Lung (tissue), 12 donors: ENCODE data around the gene LPIN2. TPM values are rescaled to one million over a fixed set of nuclear protein-coding genes. Genes with fewer than 3 reads are reported as not detected.
A peak's percentile ranks its signal among the peaks of the same experiment; 100 is the strongest.

Experiments used
- ATAC-seq: fragments of 200-7000 bp; cut with Tn5 transposase; one replicate; pipeline ENCODE4 v1.9.1; 2020; ENCODE audit warnings: moderate number of reproducible peaks; ENCODE audit not compliant: insufficient read depth, low FRiP score
- DNase-seq, 3 donors: peaks; one replicate each; pipeline ENCODE4 v3.0.0-alpha.2; 2013 to 2017
- H3K27ac ChIP-seq, 2 donors: one replicate each; pipeline ENCODE4 v1.5.1; 2013; ENCODE audit warnings: mild to moderate bottlenecking in 2 of 2, moderate library complexity in 2 of 2, control low read depth in 1 of 2, inconsistent platforms in 1 of 2, low read depth in 1 of 2, low read length in 1 of 2
- H3K27me3 ChIP-seq, 3 donors: one replicate each; pipeline ENCODE4 v1.5.1; 2013; ENCODE audit warnings: low read length in 2 of 3; ENCODE audit not compliant: control insufficient read depth in 3 of 3, insufficient read depth in 3 of 3
- H3K36me3 ChIP-seq, 4 donors: one replicate each; pipeline ENCODE4 v1.5.1; 2013; ENCODE audit warnings: low read length in 4 of 4, mild to moderate bottlenecking in 1 of 4, moderate library complexity in 1 of 4; ENCODE audit not compliant: control insufficient read depth in 4 of 4, insufficient read depth in 4 of 4
- H3K4me1 ChIP-seq, 5 donors: one replicate each; pipeline ENCODE4 v1.5.1; 2013; ENCODE audit warnings: low read length in 5 of 5, mild to moderate bottlenecking in 2 of 5, moderate library complexity in 1 of 5; ENCODE audit not compliant: control insufficient read depth in 5 of 5, insufficient read depth in 5 of 5
- H3K4me3 ChIP-seq: one replicate; pipeline ENCODE4 v1.5.1; 2013; ENCODE audit warnings: mild to moderate bottlenecking, control low read depth, moderate library complexity
- H3K9ac ChIP-seq, 2 donors: one replicate each; pipeline ENCODE4 v1.5.1; 2013; ENCODE audit warnings: low read length in 2 of 2, control low read depth in 1 of 2; ENCODE audit not compliant: insufficient read depth in 1 of 2
- H3K9me3 ChIP-seq, 4 donors: one replicate each; pipeline ENCODE4 v1.5.1; 2013; ENCODE audit warnings: low read length in 3 of 4, mild to moderate bottlenecking in 1 of 4, moderate library complexity in 1 of 4; ENCODE audit not compliant: control insufficient read depth in 4 of 4, insufficient read depth in 3 of 4
- WGBS, 2 donors: extraction: QIAGEN DNeasy Blood & Tissue Kit; methylation state at CpG; one replicate each; pipeline ENCODE4 v1.1.7; 2013; 5-methylcytosine and 5-hydroxymethylcytosine counted together
- polyA plus RNA-seq, 2 donors: library from polyadenylated mRNA; stranded (reverse); fragments of 200-250 nt; gene quantifications; one replicate each; pipeline ENCODE4 v1.2.1, GENCODE V29; 2013
- total RNA-seq, 2 donors: library from RNA; depleted of rRNA in 1 of 2; stranded (reverse); fragments of >200 nt in 1 of 2; gene quantifications; one replicate each; pipeline ENCODE4 v1.2.1, GENCODE V29; 2014 to 2021
- TF ChIP-seq, protein P1 (sequence below): IDR thresholded peaks from 2 replicates; pipeline ENCODE4 v1.5.1; 2012; ENCODE audit warnings: mild to moderate bottlenecking; ENCODE audit errors: control extremely low read depth, extremely low read depth
- donor health status: control.
- donor health status: control.
- donor health status: Bipolar disorder and iron deficiency.
- donor health status: healthy.
- donor health status: DM: yes; HTN: yes; CAD: no.

Gene LPIN2
- total and polyA plus RNA-seq, 4 donors, result 11.2 to 46.3 (median 32.5) TPM

DNA sequence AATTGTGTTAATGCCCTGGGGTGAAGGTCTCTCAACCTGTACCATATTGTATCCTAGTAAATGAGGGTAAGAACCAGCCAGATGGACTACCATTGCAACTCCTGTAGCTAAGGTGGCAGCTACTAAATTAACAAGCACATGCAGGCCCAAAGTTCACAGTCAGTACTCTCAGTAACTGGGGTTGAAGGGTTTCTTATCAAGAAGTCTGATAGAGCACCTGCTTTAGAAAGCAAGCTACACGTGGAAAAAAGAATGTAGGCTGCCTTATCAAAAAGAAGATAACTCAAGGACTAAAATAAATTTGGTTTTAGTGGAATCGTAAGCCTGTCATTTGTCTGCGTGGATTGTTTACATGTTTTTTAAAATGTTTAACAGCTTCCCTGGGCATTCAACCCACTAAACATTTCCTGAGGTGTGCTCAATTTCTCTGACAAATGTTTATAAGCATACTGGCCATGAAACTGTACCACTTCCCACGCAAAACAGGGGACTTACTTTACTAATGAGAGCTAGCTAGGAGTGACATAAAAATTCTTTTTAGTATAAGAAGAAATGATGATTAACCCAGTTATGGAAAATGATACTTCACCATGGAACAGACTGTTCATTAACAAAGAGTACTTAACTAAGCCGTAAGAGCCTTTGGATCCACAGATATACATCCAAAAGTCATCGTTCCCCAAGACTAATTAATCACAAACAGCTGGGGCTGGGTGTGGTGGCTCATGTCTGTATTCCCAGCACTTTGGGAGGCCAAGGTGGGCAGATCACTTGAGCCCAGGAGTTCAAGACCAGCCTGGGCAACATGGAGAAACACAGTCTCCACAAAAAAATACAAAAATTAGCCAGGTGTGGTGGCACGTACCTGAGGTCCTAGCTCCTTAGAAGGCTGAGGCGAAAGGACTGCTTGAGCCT is 36.5 kb downstream of the LPIN2 start:
- H3K4me1 ChIP-seq, result peaks cover 2 to 30% (median 14%) of the 10 kb centered on the region in 5 donors
- H3K27ac ChIP-seq, result peak overlapping the region; percentile 5 to 74
- DNase-seq (peak in 1 of 3 donors; percentile 36), ATAC-seq (no peak)
- H3K27me3 ChIP-seq, result no peaks in the 10 kb centered on the region
- H3K9ac ChIP-seq, result no peak overlapping the region
- 58 to 73% methylated on average over 8 of the region's 8 CpGs for WGBS, 2 donors
- H3K36me3 ChIP-seq, result no peaks in the 10 kb centered on the region
- TF ChIP-seq, protein P1, sequence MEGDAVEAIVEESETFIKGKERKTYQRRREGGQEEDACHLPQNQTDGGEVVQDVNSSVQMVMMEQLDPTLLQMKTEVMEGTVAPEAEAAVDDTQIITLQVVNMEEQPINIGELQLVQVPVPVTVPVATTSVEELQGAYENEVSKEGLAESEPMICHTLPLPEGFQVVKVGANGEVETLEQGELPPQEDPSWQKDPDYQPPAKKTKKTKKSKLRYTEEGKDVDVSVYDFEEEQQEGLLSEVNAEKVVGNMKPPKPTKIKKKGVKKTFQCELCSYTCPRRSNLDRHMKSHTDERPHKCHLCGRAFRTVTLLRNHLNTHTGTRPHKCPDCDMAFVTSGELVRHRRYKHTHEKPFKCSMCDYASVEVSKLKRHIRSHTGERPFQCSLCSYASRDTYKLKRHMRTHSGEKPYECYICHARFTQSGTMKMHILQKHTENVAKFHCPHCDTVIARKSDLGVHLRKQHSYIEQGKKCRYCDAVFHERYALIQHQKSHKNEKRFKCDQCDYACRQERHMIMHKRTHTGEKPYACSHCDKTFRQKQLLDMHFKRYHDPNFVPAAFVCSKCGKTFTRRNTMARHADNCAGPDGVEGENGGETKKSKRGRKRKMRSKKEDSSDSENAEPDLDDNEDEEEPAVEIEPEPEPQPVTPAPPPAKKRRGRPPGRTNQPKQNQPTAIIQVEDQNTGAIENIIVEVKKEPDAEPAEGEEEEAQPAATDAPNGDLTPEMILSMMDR, result no peak
- no peak overlapping the region for H3K4me3 ChIP-seq
- no peaks in the 10 kb centered on the region for H3K9me3 ChIP-seq

DNA sequence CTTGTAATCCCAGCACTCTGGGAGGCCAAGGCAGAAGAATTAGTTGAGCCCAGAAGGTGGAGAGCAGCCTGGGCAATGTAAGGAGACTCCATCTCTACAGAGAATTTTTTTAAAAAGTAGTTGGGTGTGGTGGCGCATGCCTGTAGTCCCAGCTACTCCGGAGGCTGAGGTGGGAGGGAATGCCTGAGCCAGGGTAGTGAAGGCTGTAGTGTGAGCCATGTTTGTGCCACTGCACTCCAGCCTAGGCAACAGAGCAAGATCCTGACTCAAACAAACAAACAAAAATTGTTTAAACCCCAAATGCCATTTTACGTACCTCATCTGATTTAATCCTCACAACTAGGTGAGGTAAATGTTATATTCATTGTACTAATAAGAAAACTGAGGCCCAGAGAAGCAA is 38.2 kb downstream of the LPIN2 start:
- WGBS, 2 donors, result 87 to 89% methylated on average over 3 of the region's 3 CpGs
- H3K4me3 ChIP-seq, result no peak overlapping the region
- peaks cover under 1 to 23% (median 6%) of the 10 kb centered on the region in 5 donors for H3K4me1 ChIP-seq
- DNase-seq (no peak), ATAC-seq (no peak)
- no peak overlapping the region for H3K27ac ChIP-seq
- H3K9ac ChIP-seq, result no peak overlapping the region
- H3K36me3 ChIP-seq, result no peaks in the 10 kb centered on the region
- H3K9me3 ChIP-seq, result no peaks in the 10 kb centered on the region
- TF ChIP-seq, protein P1, result no peak
- no peaks in the 10 kb centered on the region for H3K27me3 ChIP-seq

DNA sequence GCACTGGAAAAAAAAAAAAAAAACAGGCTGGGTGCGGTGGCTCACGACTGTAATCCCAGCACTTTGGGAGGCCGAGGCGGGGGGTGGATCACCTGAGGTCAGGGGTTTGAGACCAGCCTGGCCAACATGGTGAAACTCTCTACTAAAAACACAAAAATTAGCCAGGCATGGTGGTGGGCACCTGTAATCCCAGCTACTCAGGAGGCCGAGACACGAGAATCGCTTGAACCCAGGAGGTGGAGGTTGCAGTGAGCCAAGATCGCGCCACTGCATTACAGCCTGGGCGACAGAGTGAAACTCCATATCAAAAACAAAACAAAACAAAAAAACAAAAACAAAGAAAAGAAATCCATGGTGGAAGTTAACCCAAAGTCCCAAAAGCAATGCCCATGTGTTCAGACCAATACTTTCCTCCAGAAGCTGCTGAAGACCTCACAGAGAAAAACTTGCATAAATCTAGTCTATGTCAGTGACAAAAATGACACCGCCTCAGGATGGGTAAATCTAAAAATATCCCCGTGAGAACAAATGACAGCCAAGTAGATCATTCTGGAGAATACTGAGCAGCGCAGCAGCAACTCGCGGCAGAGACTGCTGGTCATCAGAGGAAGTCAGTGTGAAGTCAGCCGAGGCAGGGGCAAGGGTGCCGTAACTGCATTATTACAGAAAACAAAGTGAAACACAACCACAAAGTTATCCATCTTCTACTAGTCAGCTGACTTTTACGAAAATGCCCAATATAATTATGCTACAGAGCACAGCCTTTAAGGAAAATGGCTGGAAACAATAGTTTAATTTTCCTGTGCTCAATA is 41.0 kb downstream of the LPIN2 start:
- ATAC-seq (no peak), DNase-seq (no peak)
- Histone ChIP-seq H3K4me3 (no peak overlapping the region), H3K9ac (no peak overlapping the region), H3K27me3 (no peaks in the 10 kb centered on the region), H3K4me1 (peaks cover 0 to 22% (median 5%) of the 10 kb centered on the region in 5 donors), H3K27ac (peak overlapping the region in 1 of 2 donors; percentile 53), H3K36me3 (no peaks in the 10 kb centered on the region), H3K9me3 (no peaks in the 10 kb centered on the region)
- TF ChIP-seq, protein P1, result no peak
- 57 to 65% methylated on average over 17 to 18 of the region's 18 CpGs for WGBS, 2 donors
